ENCODE data around the gene TFCP2L1. TPM values are rescaled to one million over a fixed set of nuclear protein-coding genes. Genes with fewer than 3 reads are reported as not detected.

Gene TFCP2L1
- total RNA-seq, 1 experiment from 2014 or later = 4.3 TPM

- TF ChIP-seq OVOL2 (CRISPR knock-in tag; IDR thresholded peaks at IDR 0.05; ENCODE audit: borderline replicate concordance) = no peak
- TF ChIP-seq, protein P1, sequence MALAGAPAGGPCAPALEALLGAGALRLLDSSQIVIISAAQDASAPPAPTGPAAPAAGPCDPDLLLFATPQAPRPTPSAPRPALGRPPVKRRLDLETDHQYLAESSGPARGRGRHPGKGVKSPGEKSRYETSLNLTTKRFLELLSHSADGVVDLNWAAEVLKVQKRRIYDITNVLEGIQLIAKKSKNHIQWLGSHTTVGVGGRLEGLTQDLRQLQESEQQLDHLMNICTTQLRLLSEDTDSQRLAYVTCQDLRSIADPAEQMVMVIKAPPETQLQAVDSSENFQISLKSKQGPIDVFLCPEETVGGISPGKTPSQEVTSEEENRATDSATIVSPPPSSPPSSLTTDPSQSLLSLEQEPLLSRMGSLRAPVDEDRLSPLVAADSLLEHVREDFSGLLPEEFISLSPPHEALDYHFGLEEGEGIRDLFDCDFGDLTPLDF (CRISPR knock-in tag; IDR thresholded peaks at IDR 0.05) = no peak
- no peak for TF ChIP-seq ZNF219 (CRISPR knock-in tag; IDR thresholded peaks at IDR 0.05; ENCODE audit: borderline replicate concordance)
- no peak for TF ChIP-seq ZNF263 (CRISPR knock-in tag; IDR thresholded peaks at IDR 0.05; ENCODE audit: low read depth)
- TF ChIP-seq ZNF317 (CRISPR knock-in tag; IDR thresholded peaks at IDR 0.05; ENCODE audit: borderline replicate concordance, low read depth) = no peak
- no peak for TF ChIP-seq NFYB (CRISPR knock-in tag; conservative IDR thresholded peaks at IDR 0.05; ENCODE audit: low read depth)
- TF ChIP-seq MXD4 (CRISPR knock-in tag; IDR thresholded peaks at IDR 0.05; ENCODE audit: borderline replicate concordance) = no peak
These were observed 27.5 kb downstream of the TFCP2L1 start (continued) for GRCh38 chr2:121257480-121257840.

DNA sequence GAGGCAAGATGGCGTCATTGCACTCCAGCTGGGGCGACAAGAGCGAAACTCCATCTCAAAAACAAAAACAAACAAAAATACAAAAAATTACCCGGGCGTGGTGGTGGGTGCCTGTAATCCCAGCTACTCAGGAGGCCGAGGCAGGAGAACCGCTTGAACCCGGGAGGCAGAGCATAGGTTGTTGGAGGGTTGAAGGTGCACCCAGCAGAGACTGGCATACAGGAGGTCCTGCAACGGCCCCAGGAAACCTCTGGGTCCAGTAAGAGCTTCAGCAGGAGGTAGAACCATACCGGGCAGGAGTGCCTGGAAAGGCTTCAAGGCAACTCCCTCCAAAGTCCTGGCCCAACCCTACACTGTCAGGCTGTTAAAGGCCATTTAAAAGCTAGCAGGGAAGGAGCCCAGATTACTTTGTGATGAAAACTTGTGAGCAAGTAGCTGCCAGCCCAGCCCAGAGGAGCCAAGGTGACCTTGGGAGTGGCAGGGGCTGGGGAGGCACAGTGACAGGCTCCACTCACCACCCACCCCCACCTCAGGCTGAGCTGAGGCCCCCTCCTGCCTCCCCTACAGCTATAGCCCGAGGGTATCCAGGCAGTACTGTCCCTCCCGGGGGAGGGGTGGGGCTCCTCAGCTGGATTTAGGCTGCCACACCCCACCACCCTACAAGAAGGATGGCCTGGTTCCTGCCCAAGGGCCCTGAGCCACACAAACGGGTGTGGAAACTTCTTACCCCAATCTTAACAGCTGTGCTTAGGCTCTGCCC, 28.1 kb downstream of the TFCP2L1 start:
- Mint-ChIP-seq H3K27me3 (ENCODE audit: low read depth) (no peaks in the 10 kb centered on the region), H3K36me3 (no peaks in the 10 kb centered on the region), H3K9me3 (no peaks in the 10 kb centered on the region), H3K4me1 (peaks cover 6% of the 10 kb centered on the region), H3K27ac (no peak overlapping the region), H3K4me3 (no peak overlapping the region)
- no peak for TF ChIP-seq STAT6 (CRISPR knock-in tag; conservative IDR thresholded peaks at IDR 0.05; ENCODE audit: low read depth)
- ChIA-PET CTCF (interaction anchor here (1.7 kb wide), 1 partner anchor 162 kb away, joined by 6 read pairs; no protein-coding TSS in a partner anchor), POLR2A (interaction anchor here (0.5 kb wide), 1 partner anchor 480 kb away, joined by 3 read pairs; the partner anchor contains the start of gene NIFK)
- DNase-seq (ENCODE audit: low spot score) (no peak), ATAC-seq (peak; percentile 44)

GRCh38 chr2:121255358-121255757, 29.6 kb downstream of the TFCP2L1 start:
- POLR2A ChIA-PET = no interaction called here
- H3K9me3 Mint-ChIP-seq = no peaks in the 10 kb centered on the region
- no peak for ATAC-seq

DNA sequence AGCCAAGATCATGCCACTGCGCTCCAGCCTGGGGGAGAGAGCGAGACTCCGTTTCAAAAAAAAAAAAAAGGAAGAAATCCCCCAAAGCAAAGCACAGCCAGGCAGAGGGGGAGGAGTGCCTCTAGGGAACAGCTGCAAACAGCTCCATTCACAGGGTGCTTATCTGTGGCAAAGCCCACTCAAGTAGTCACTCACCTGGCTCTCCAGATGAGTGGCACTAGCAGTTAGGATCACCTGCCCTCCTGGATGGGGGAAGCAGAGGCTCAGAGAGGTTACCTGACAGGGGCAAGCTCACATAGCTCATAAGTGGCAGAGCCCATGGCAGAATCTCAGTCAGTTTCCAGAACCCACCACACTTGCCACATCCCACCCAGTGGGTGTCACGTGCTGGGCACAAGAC, 30.3 kb downstream of the TFCP2L1 start:
- ATAC-seq = no peak
- ChIA-PET POLR2A (no interaction called here), CTCF (no interaction called here)
- Mint-ChIP-seq H3K4me1 (peaks cover 6% of the 10 kb centered on the region), H3K4me3 (no peak overlapping the region), H3K27ac (no peak overlapping the region), H3K9me3 (no peaks in the 10 kb centered on the region), H3K27me3 (ENCODE audit: low read depth) (no peaks in the 10 kb centered on the region), H3K36me3 (no peaks in the 10 kb centered on the region)
- TF ChIP-seq CREB1 (CRISPR knock-in tag; IDR thresholded peaks at IDR 0.05) (no peak), ZNF425 (CRISPR knock-in tag; conservative IDR thresholded peaks at IDR 0.05) (no peak), ZNF671 (CRISPR knock-in tag; IDR thresholded peaks at IDR 0.05) (no peak), ESRRA (CRISPR knock-in tag; IDR thresholded peaks at IDR 0.05; ENCODE audit: borderline replicate concordance) (no peak), ZNF263 (CRISPR knock-in tag; IDR thresholded peaks at IDR 0.05; ENCODE audit: low read depth) (no peak), CBFB (CRISPR knock-in tag; IDR thresholded peaks at IDR 0.05; ENCODE audit: low read depth) (no peak), FOXJ3 (CRISPR knock-in tag; IDR thresholded peaks at IDR 0.05; ENCODE audit: borderline replicate concordance) (no peak), NFYB (CRISPR knock-in tag; conservative IDR thresholded peaks at IDR 0.05; ENCODE audit: low read depth) (no peak), NR2C2 (CRISPR knock-in tag; IDR thresholded peaks at IDR 0.05) (no peak)
- TF ChIP-seq, protein P2, sequence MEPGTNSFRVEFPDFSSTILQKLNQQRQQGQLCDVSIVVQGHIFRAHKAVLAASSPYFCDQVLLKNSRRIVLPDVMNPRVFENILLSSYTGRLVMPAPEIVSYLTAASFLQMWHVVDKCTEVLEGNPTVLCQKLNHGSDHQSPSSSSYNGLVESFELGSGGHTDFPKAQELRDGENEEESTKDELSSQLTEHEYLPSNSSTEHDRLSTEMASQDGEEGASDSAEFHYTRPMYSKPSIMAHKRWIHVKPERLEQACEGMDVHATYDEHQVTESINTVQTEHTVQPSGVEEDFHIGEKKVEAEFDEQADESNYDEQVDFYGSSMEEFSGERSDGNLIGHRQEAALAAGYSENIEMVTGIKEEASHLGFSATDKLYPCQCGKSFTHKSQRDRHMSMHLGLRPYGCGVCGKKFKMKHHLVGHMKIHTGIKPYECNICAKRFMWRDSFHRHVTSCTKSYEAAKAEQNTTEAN (CRISPR knock-in tag; IDR thresholded peaks at IDR 0.05) = no peak
- DNase-seq (ENCODE audit: low spot score) = no peak

More at GRCh38 chr2:121255358-121255757, 29.6 kb downstream of the TFCP2L1 start:
- Mint-ChIP-seq H3K36me3 (no peaks in the 10 kb centered on the region), H3K4me1 (peaks cover 6% of the 10 kb centered on the region), H3K27me3 (ENCODE audit: low read depth) (no peaks in the 10 kb centered on the region), H3K27ac (no peak overlapping the region), H3K4me3 (no peak overlapping the region)
- CTCF ChIA-PET = no interaction called here
- TF ChIP-seq ZNF219 (CRISPR knock-in tag; IDR thresholded peaks at IDR 0.05; ENCODE audit: borderline replicate concordance) (no peak), ATF1 (CRISPR knock-in tag; IDR thresholded peaks at IDR 0.05) (no peak)
- DNase-seq (ENCODE audit: low spot score) = no peak
